GM12878 (cell line): Measurements from ENCODE around the gene LDLRAD4. TPM values are rescaled to one million over a fixed set of nuclear protein-coding genes. Genes with fewer than 3 reads are reported as not detected.

Source experiments
- ATAC-seq: fragments of 200-7000 bp; cut with Tn5 transposase; 3 replicates; pipeline ENCODE4 v1.9.1; 2020; ENCODE audit warnings: mild to moderate bottlenecking, moderate library complexity
- BruUV-seq: library from RNA; stranded (reverse); fragments of 400-500 nt; replicated peaks from 2 replicates; lab custom pipeline; 2021; lab: Mats Ljungman, UMichigan
- CTCF ChIA-PET: fragments of 300-600 bp; sonication (Branson Sonifier 250); formaldehyde crosslinking; extraction: SDS; loops from one replicate; lab custom pipeline; 2021; ENCODE audit warnings: inconsistent platforms; lab: Yijun Ruan, JAX
- POLR2A ChIA-PET: fragments of 350-600 bp; formaldehyde crosslinking; extraction: SDS; loops from one replicate; lab custom pipeline; 2021; ENCODE audit warnings: inconsistent platforms; lab: Charles Lee
- RAD21 ChIA-PET: fragments of 300-600 bp; sonication (Branson Sonifier 250); formaldehyde crosslinking; loops from one replicate; lab custom pipeline; 2023; ENCODE audit warnings: antibody characterized with exemption; ENCODE audit not compliant: unreplicated experiment; lab: Charles Lee
- SMC1A ChIA-PET: fragments of 300-600 bp; sonication (Branson Sonifier 250); formaldehyde crosslinking; loops from one replicate; lab custom pipeline; 2023; ENCODE audit not compliant: unreplicated experiment, uncharacterized antibody; lab: Charles Lee
- DNase-seq: peaks from one replicate; pipeline ENCODE4 v3.0.0-alpha.2; 2011; ENCODE audit warnings: low read depth, low spot score
- FAIRE-seq: peaks from 3 replicates; lab custom pipeline; 2011; peaks lifted over from hg19 to GRCh38; lab: Jason Lieb, UNC
- H2AFZ ChIP-seq: 2 replicates; pipeline ENCODE4 v1.6.0; 2011; ENCODE audit warnings: low read depth, low read length, control low read depth; ENCODE audit not compliant: control insufficient read depth
- H3K27ac ChIP-seq: 2 replicates; pipeline ENCODE4 v1.5.1; 2011; ENCODE audit warnings: control low read depth; ENCODE audit not compliant: control insufficient read depth, insufficient read depth
- H3K27me3 ChIP-seq, 2 experiments: replicated peaks in 1 of 2; 2 replicates each; pipeline versions ENCODE4 v1.6.0 to v1.6.1; 2011; ENCODE audit warnings: low read length in 1 of 2; ENCODE audit not compliant: control insufficient read depth in 2 of 2, insufficient read depth in 2 of 2
- H3K36me3 ChIP-seq, 2 experiments: 2 replicates each; pipeline ENCODE4 v1.5.1; 2011; ENCODE audit warnings: low read length in 1 of 2; ENCODE audit not compliant: control insufficient read depth in 2 of 2, insufficient read depth in 2 of 2
- H3K4me1 ChIP-seq: 2 replicates; pipeline ENCODE4 v1.6.1; 2011; ENCODE audit warnings: mild to moderate bottlenecking, low read length, moderate library complexity, mixed read lengths; ENCODE audit not compliant: control insufficient read depth, insufficient read depth
- H3K4me2 ChIP-seq: 2 replicates; pipeline ENCODE4 v1.6.0; 2011; ENCODE audit warnings: control low read depth; ENCODE audit not compliant: control insufficient read depth, insufficient read depth
- H3K4me3 ChIP-seq: fragments of 200-600 bp; sonication (generic); 2 replicates; pipeline ENCODE4 v1.5.1; 2016
- H3K79me2 ChIP-seq: 2 replicates; pipeline ENCODE4 v1.6.0; 2011; ENCODE audit warnings: low read length; ENCODE audit not compliant: control insufficient read depth, insufficient read depth
- H3K9ac ChIP-seq: 2 replicates; pipeline ENCODE4 v1.8.0; 2011; ENCODE audit warnings: low read length, control low read depth, mixed read lengths; ENCODE audit not compliant: control insufficient read depth, insufficient read depth
- H3K9me3 ChIP-seq: replicated peaks from 3 replicates; pipeline ENCODE4 v1.5.1; 2011; ENCODE audit warnings: mild to moderate bottlenecking, low read length; ENCODE audit not compliant: control insufficient read depth, insufficient read depth
- H4K20me1 ChIP-seq: 2 replicates; pipeline ENCODE4 v1.6.0; 2011; ENCODE audit not compliant: control insufficient read depth, insufficient read depth
- BCL11A ChIP-seq: IDR thresholded peaks from 2 replicates; pipeline ENCODE4 v1.6.1; 2011; ENCODE audit warnings: low read depth, low read length
- WGBS: methylation state at CpG from one replicate; pipeline ENCODE4 v1.1.6; 2016; ENCODE audit warnings: low lambda C conversion rate; ENCODE audit not compliant: insufficient replicate concordance, insufficient coverage; ENCODE audit errors: missing lambda C conversion rate; 5-methylcytosine and 5-hydroxymethylcytosine counted together
- in situ Hi-C: fragments of 300-500 bp; cut with MboI; formaldehyde crosslinking; loops from 9 replicates; pipeline ENCODE4 v1.14.3; 2018; ENCODE audit warnings: mixed read lengths
- intact Hi-C: fragments of 100-400 bp; cut with micrococcal nuclease; formaldehyde crosslinking; loops from one replicate; pipeline ENCODE4 v1.14.2; 2022; ENCODE audit not compliant: unreplicated experiment
- polyA plus RNA-seq, 11 experiments: library from polyadenylated mRNA; depleted of rRNA in 4 of 11; unstranded in 6 of 11; stranded (reverse) in 5 of 11; fragments of >200 nt; fragmentation: Nextera tagmentation in 4 of 11; fragmentation: Illumina TruSeq in 1 of 11; extraction: Ambion mirVana in 4 of 11; extraction: Trizol in 1 of 11; gene quantifications; 1 replicate in 1 of 11; 2 replicates in 10 of 11; pipeline versions ENCODE4 v1.2.1 to v1.2.3, GENCODE V29; 2011 to 2016; ENCODE audit warnings: inconsistent platforms in 2 of 11, missing spikeins in 2 of 11, low read depth in 1 of 11
- total RNA-seq, 4 experiments: library from RNA; depleted of rRNA in 3 of 4; stranded (reverse); fragments of >200 nt in 3 of 4; fragmentation: Illumina TruSeq in 1 of 4; extraction: Trizol in 1 of 4; gene quantifications; 2 replicates each; pipeline versions ENCODE4 v1.2.1 to v1.2.3, GENCODE V29; 2013 to 2021
- TF ChIP-seq, protein P1 (sequence below): fragments of 450-650 bp; IDR thresholded peaks from 2 replicates; pipeline ENCODE4 v1.6.1; 2017; ENCODE audit warnings: borderline replicate concordance

LDLRAD4 gene
- total and polyA plus RNA-seq, 10 of the 15 experiments (the other 5 are each of a cell fraction or from before 2014, with no cell fraction given): 2.7 to 16.8 (median 11.2) TPM

DNA sequence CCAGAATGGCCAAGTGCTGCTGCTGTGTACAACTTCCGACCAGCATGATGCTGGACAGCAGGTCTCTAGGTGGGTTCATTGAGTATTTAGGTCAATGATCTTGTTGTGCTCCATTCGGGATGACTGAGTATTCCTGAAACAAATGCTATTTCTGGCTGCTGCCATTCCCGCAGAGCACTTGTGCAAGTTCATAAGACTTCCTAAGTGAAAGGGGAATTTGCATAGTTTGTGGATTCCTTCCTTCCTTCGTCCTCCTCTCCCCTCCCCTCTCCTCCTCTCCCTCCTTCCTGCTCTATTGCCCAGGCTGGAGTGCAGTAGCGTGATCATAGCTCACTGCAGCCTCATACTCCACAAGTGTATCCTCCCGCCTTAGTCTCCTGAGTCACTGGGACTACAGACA lies 40.4 kb downstream of the LDLRAD4 start:
- Histone ChIP-seq H4K20me1 (no peaks in the 10 kb centered on the region), H3K79me2 (no peaks in the 10 kb centered on the region), H3K4me1 (no peaks in the 10 kb centered on the region), H3K27ac (no peak overlapping the region)
- no TSS peak for BruUV-seq
- in situ Hi-C loops: no loop called here
- POLR2A ChIA-PET: no interaction called here
- CTCF ChIA-PET: no interaction called here
- no peak for ATAC-seq
- no peak for TF ChIP-seq BCL11A
- TF ChIP-seq, all 136 proteins: peak for 0
- intact Hi-C loops: no loop called here
- ChIA-PET RAD21 (no interaction called here), SMC1A (no interaction called here)
- H3K9me3 ChIP-seq: no peaks in the 10 kb centered on the region
- 44% methylated on average over 6 of the region's 6 CpGs for WGBS
- no peak overlapping the region for H2AFZ ChIP-seq
- H3K4me3 ChIP-seq: no peak overlapping the region
- no peak overlapping the region for H3K4me2 ChIP-seq
- FAIRE-seq (no peak), DNase-seq (no peak)
- no peak overlapping the region for H3K9ac ChIP-seq
- H3K36me3 ChIP-seq: no peaks in the 10 kb centered on the region
- H3K27me3 ChIP-seq: peaks cover 0 to 4% of the 10 kb centered on the region in 2 experiments; a peak in 2 of 4 replicates

DNA sequence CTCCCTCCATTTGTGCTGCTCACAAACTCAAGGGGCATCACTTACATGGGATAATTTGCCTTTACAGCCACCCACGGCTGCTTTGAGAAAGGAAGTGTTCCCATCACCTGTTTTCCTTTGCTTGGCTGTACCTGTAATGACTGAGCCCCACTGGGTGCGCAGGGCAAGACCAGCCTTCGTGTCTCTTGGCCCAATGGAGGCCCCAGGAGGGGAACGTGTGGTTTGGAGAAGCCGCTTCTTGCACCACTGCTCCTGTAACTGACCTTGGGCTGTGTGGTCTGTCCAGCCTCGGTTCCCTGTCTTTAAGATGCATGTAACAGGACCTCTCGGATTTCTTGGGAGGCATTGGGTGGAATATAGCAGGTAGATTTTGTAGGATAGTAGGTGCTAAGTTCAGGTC lies 41.1 kb downstream of the LDLRAD4 start:
- no peak overlapping the region for H3K27ac ChIP-seq
- H3K4me2 ChIP-seq: no peak overlapping the region
- BruUV-seq: no TSS peak
- DNase-seq (no peak), ATAC-seq (no peak), FAIRE-seq (no peak)
- no peak overlapping the region for H3K4me3 ChIP-seq
- H4K20me1 ChIP-seq: no peaks in the 10 kb centered on the region
- no peaks in the 10 kb centered on the region for H3K79me2 ChIP-seq
- peaks cover 0 to 4% of the 10 kb centered on the region in 2 experiments; a peak in 2 of 4 replicates for H3K27me3 ChIP-seq
- RAD21 ChIA-PET: no interaction called here
- SMC1A ChIA-PET: no interaction called here
- no peaks in the 10 kb centered on the region for H3K36me3 ChIP-seq
- H3K9me3 ChIP-seq: no peaks in the 10 kb centered on the region
- POLR2A ChIA-PET: no interaction called here
- CTCF ChIA-PET: no interaction called here
- intact Hi-C loops: no loop called here
- no peaks in the 10 kb centered on the region for H3K4me1 ChIP-seq
- H2AFZ ChIP-seq: no peak overlapping the region
- WGBS: 0% methylated on average over 6 of the region's 7 CpGs
- H3K9ac ChIP-seq: no peak overlapping the region
- in situ Hi-C loops: no loop called here
- TF ChIP-seq, protein P1, sequence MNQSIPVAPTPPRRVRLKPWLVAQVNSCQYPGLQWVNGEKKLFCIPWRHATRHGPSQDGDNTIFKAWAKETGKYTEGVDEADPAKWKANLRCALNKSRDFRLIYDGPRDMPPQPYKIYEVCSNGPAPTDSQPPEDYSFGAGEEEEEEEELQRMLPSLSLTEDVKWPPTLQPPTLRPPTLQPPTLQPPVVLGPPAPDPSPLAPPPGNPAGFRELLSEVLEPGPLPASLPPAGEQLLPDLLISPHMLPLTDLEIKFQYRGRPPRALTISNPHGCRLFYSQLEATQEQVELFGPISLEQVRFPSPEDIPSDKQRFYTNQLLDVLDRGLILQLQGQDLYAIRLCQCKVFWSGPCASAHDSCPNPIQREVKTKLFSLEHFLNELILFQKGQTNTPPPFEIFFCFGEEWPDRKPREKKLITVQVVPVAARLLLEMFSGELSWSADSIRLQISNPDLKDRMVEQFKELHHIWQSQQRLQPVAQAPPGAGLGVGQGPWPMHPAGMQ: no peak
- TF ChIP-seq, all 136 proteins: peak for 0
